Measurements from ENCODE around the gene SOCS3. TPM values are rescaled to one million over a fixed set of nuclear protein-coding genes. Genes with fewer than 3 reads are reported as not detected.

The SOCS3 gene, protein sequence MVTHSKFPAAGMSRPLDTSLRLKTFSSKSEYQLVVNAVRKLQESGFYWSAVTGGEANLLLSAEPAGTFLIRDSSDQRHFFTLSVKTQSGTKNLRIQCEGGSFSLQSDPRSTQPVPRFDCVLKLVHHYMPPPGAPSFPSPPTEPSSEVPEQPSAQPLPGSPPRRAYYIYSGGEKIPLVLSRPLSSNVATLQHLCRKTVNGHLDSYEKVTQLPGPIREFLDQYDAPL
- 10 to 100 TPM; 10.6 to 59.6 TPM for total RNA-seq

DNA sequence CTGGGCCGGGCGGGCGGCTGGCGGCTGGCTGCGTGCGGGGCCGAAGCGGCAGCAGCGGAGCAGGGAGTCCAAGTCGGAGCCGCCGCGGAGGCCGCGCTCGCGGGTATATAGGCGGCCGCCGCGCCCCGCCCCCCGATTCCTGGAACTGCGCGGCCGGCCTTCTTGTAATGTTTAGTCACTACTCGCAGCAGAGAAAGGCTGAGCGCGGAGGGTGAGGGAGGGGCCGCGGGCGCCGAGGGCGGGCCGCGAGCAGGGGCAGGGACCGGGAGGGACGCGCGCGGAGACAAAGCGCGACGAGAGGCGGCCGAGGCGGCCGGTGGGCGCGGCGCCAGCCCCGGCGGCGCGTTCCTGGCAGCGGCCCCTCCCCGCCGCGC, at the start of gene SOCS3:
Gene SOCS3 (minus strand): TSS at position 81 of the 374 bp plus-strand sequence. CDS start 982 bp downstream, outside the sequence.
- DNase-seq (ENCODE audit: low spot score) = peak; percentile 93
- Histone ChIP-seq H3K4me1 (replicated peaks) (peaks cover 7% of the 10 kb centered on the region), H3K9me3 (no peaks in the 10 kb centered on the region), H3K4me3 (peak within 1 kb of the TSS; percentile 43 to 59), H3K27me3 (replicated peaks; ENCODE audit: insufficient read depth) (no peaks in the 10 kb centered on the region), H3K27ac (peak within 1 kb of the TSS; percentile 69 to 82), H3K36me3 (no peaks in the 10 kb centered on the region)
- WGBS = under 1% methylated on average over 32 of the region's 59 CpGs
- intact Hi-C loops (cut with DNase I) = loop anchor here (5.0 kb wide), 2 partner anchors 62 to 73 kb away; no protein-coding TSS in a partner anchor
- peak; percentile 87 for TF ChIP-seq POLR2AphosphoS5 (IDR thresholded peaks at IDR 0.05)
- TF ChIP-seq, protein P1, sequence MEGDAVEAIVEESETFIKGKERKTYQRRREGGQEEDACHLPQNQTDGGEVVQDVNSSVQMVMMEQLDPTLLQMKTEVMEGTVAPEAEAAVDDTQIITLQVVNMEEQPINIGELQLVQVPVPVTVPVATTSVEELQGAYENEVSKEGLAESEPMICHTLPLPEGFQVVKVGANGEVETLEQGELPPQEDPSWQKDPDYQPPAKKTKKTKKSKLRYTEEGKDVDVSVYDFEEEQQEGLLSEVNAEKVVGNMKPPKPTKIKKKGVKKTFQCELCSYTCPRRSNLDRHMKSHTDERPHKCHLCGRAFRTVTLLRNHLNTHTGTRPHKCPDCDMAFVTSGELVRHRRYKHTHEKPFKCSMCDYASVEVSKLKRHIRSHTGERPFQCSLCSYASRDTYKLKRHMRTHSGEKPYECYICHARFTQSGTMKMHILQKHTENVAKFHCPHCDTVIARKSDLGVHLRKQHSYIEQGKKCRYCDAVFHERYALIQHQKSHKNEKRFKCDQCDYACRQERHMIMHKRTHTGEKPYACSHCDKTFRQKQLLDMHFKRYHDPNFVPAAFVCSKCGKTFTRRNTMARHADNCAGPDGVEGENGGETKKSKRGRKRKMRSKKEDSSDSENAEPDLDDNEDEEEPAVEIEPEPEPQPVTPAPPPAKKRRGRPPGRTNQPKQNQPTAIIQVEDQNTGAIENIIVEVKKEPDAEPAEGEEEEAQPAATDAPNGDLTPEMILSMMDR (IDR thresholded peaks at IDR 0.05) = peak in 1 of 4 experiments; percentile 27
- peak; percentile 99 for TF ChIP-seq POLR2A (IDR thresholded peaks at IDR 0.05)

DNA sequence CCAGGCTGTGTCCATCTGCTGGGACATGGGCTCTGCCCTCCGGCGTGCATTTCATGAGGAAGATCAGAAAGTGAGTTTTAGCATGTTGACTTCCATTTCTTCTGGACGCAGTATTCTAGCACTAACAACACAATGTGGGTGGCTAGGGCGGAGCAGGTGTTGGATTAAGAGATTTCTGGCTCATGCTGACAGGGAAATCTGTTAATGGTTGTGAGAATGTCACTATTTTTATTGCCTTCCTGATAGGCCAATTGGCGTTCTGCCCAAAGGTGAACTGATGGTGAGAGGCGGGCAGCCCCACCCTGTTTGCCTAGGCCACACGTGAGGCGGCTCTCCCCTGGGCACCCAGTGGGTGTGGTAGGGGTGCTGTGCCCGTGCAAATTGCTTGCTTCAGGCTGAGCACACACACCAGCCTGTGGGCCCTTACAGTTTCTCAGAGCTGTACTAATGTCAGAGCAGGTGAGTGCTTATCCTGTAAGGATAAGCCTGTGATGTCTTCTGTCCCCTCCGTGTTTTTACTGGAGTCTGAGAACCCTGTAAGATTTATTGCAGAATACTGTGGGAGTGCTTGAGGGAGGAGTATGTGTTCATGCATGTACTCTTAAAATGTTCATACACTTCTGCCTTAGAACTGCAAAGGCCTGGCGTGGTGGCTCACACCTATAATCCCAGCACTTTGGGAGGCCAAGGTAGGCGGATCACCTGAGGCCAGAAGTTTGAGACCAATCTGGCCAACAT, 49.5 kb upstream of the SOCS3 start:
- H3K27me3 ChIP-seq (replicated peaks; ENCODE audit: insufficient read depth) = no peaks in the 10 kb centered on the region
- intact Hi-C loops (cut with DNase I) = no loop called here
- no peak overlapping the region for H3K4me3 ChIP-seq
- no peaks in the 10 kb centered on the region for H3K36me3 ChIP-seq
- no peaks in the 10 kb centered on the region for H3K9me3 ChIP-seq
- no peak overlapping the region for H3K27ac ChIP-seq
- peaks cover 4% of the 10 kb centered on the region for H3K4me1 ChIP-seq (replicated peaks)
- peak; percentile 76 for TF ChIP-seq POLR2AphosphoS5 (IDR thresholded peaks at IDR 0.05)
- TF ChIP-seq POLR2A (IDR thresholded peaks at IDR 0.05) = no peak
- WGBS = 41% methylated on average over 12 of the region's 12 CpGs
- DNase-seq (ENCODE audit: low spot score) = peak; percentile 73

DNA sequence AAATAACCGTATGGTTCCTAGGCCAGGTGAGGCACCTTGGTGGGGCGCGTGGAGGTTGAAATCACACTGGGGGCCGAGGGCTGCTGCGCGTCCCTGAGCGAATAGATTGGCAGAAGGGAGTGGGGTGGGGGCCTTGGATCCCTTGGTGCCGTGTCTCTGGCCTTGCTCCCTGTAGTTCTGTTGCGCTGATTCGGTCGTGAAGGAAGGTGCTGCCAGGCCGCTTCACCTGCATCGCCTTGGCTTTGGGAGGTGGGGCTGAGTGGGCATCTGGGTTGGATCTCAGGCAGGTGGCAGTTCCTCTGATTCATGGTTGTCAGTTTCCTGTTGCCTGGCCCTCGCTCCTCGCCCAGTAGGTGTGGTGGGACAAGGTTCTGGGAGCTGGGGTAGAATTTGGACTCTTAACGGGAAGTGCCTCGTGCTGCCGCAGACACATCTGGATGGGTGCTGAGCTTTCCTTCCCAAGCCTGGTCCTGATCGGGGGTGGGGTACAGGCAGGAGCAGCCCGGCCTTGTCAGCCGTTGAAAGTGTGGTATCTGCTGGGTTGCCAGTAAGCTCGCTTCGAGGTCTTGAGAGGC, 48.7 kb upstream of the SOCS3 start:
- no peak for DNase-seq (ENCODE audit: low spot score)
- Histone ChIP-seq H3K36me3 (peaks cover 4% of the 10 kb centered on the region in 2 donors), H3K4me1 (replicated peaks) (peaks cover 4% of the 10 kb centered on the region), H3K27me3 (replicated peaks; ENCODE audit: insufficient read depth) (no peaks in the 10 kb centered on the region), H3K9me3 (no peaks in the 10 kb centered on the region), H3K27ac (no peak overlapping the region), H3K4me3 (no peak overlapping the region)
- WGBS = 82% methylated on average over 23 of the region's 23 CpGs
- intact Hi-C loops (cut with DNase I) = no loop called here
- TF ChIP-seq POLR2A (IDR thresholded peaks at IDR 0.05) (no peak), POLR2AphosphoS5 (IDR thresholded peaks at IDR 0.05) (no peak)
- TF ChIP-seq, protein P1 (IDR thresholded peaks at IDR 0.05) = no peak

DNA sequence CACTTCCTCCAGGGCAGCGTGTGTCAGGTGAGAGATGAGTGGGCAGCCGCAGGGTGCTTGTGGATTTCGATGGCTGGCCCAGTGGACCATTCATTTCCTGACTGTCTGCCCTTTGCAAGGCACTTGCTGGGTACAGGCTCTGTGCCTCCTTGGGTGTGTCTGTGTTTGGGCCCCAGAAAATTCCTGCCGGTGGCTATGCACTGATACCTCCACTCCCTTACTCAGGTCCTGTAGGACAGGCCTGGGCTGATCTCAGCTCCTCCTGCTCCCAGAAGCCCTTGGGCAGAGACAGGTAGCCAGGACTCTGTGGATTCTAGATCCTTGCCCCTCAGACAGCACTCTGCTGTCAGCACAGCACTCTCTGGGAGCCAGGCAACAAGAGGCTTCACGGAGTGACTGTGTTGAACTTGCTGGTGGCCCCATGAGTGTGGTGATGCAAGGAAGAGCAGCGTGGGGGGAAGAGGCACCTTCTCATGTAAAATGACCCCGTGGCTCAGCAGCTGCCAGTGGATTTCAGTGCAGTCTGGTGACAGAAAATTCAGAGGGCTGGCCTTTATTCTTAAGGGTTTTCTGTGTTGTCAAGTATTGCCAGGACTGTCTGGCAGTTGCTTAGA, 47.6 kb upstream of the SOCS3 start:
- no peak for DNase-seq (ENCODE audit: low spot score)
- Histone ChIP-seq H3K36me3 (peaks cover 10% of the 10 kb centered on the region in 2 donors), H3K27me3 (replicated peaks; ENCODE audit: insufficient read depth) (no peaks in the 10 kb centered on the region), H3K27ac (no peak overlapping the region), H3K9me3 (no peaks in the 10 kb centered on the region), H3K4me1 (replicated peaks) (peaks cover 4% of the 10 kb centered on the region), H3K4me3 (no peak overlapping the region)
- WGBS = 89% methylated on average over 7 of the region's 7 CpGs
- intact Hi-C loops (cut with DNase I) = no loop called here
- TF ChIP-seq, protein P1 (IDR thresholded peaks at IDR 0.05) = no peak
- TF ChIP-seq POLR2A (IDR thresholded peaks at IDR 0.05) = no peak
- TF ChIP-seq POLR2AphosphoS5 (IDR thresholded peaks at IDR 0.05) = no peak

DNA sequence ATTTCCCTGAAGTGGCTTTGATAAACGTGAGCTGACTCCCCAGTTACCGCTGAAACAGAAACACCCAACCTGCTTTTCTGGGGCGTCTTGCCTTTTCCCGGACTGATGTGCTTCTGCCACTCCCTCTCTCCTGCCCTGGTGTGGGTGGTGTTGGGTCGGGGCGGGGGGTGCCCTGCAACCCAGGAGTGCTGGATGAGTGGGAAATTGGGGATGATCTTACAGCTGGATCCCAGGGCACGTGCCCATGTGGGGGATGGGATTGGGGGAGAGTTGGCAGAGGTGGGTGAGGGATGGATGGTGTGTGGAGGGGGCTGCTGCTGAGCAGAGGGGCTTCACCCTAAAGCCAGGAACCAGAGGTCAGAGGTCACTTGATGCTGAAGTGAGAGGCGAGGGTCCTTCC, 47.0 kb upstream of the SOCS3 start:
- no peak for DNase-seq (ENCODE audit: low spot score)
- intact Hi-C loops (cut with DNase I) = no loop called here
- no peaks in the 10 kb centered on the region for H3K27me3 ChIP-seq (replicated peaks; ENCODE audit: insufficient read depth)
- TF ChIP-seq POLR2A (IDR thresholded peaks at IDR 0.05) (no peak), POLR2AphosphoS5 (IDR thresholded peaks at IDR 0.05) (no peak)
- TF ChIP-seq, protein P1 (IDR thresholded peaks at IDR 0.05) = no peak
- H3K9me3 ChIP-seq = no peaks in the 10 kb centered on the region
- H3K36me3 ChIP-seq = peaks cover 10% of the 10 kb centered on the region in 2 donors
- H3K27ac ChIP-seq = no peak overlapping the region
- peaks cover 4% of the 10 kb centered on the region for H3K4me1 ChIP-seq (replicated peaks)
- no peak overlapping the region for H3K4me3 ChIP-seq
- WGBS = 93% methylated on average over 8 of the region's 8 CpGs

All from prostate gland (tissue), 2 donors.